HepG2 (cell line): Measurements from ENCODE around the gene PRKG1. TPM values are rescaled to one million over a fixed set of nuclear protein-coding genes. Genes with fewer than 3 reads are reported as not detected.

Experiments used
- ATAC-seq: fragments of 200-7000 bp; cut with Tn5 transposase; 3 replicates; pipeline ENCODE4 v1.9.1; 2020; ENCODE audit warnings: mild to moderate bottlenecking, moderate library complexity
- BruUV-seq: library from RNA; stranded (reverse); fragments of 400-500 nt; replicated peaks from 2 replicates; lab custom pipeline; 2021; lab: Mats Ljungman, UMichigan
- CTCF ChIA-PET: fragments of 300-600 bp; formaldehyde crosslinking; extraction: SDS; loops from one replicate; lab custom pipeline; 2021; ENCODE audit warnings: low total read pairs, inconsistent platforms, low intra/inter-chr PET ratio; lab: Yijun Ruan, JAX
- POLR2A ChIA-PET: fragments of 350-600 bp; sonication (Branson Sonifier 250); formaldehyde crosslinking; loops from one replicate; lab custom pipeline; 2020; ENCODE audit warnings: antibody characterized with exemption, inconsistent platforms; lab: Yijun Ruan, JAX
- DNase-seq: peaks from one replicate; pipeline ENCODE4 v3.0.0-alpha.2; 2015; ENCODE audit warnings: low spot score
- FAIRE-seq: peaks from 3 replicates; lab custom pipeline; 2011; peaks lifted over from hg19 to GRCh38; lab: Jason Lieb, UNC
- H2AFZ ChIP-seq: one replicate; pipeline ENCODE4 v1.6.1; 2011; ENCODE audit warnings: low read length, inconsistent platforms
- H3K27ac ChIP-seq: fragments of 300-600 bp; 3 replicates; pipeline ENCODE4 v1.8.0; 2011; ENCODE audit warnings: mixed run types, mild to moderate bottlenecking, mixed read lengths, low read length, inconsistent platforms; ENCODE audit not compliant: insufficient read depth; ENCODE audit errors: extremely low read length
- H3K27me3 ChIP-seq, 2 experiments: fragments of 200-600 bp in 1 of 2; 2 replicates in 1 of 2; 3 replicates in 1 of 2; pipeline versions ENCODE4 v1.6.0 to v1.8.0; 2011; ENCODE audit warnings: low read length in 2 of 2, mild to moderate bottlenecking in 2 of 2, moderate library complexity in 2 of 2, inconsistent platforms in 1 of 2; ENCODE audit not compliant: insufficient read depth in 2 of 2, control insufficient read depth in 1 of 2
- H3K36me3 ChIP-seq, 2 experiments: fragments of 200-600 bp in 1 of 2; replicated peaks in 1 of 2; 2 replicates in 1 of 2; 3 replicates in 1 of 2; pipeline versions ENCODE4 v1.5.1 to v1.8.0; 2011; ENCODE audit warnings: low read length in 2 of 2, inconsistent platforms in 1 of 2; ENCODE audit not compliant: insufficient read depth in 2 of 2, control insufficient read depth in 1 of 2
- H3K4me1 ChIP-seq: 2 replicates; pipeline ENCODE4 v1.5.1; 2012; ENCODE audit warnings: low read length, inconsistent platforms; ENCODE audit not compliant: insufficient read depth
- H3K4me2 ChIP-seq: 2 replicates; pipeline ENCODE4 v1.6.0; 2011; ENCODE audit warnings: low read depth, low read length, inconsistent platforms
- H3K4me3 ChIP-seq, 3 experiments: fragments of 200-600 bp in 1 of 3; sonication (generic), shearing (Covaris generic) in 1 of 3; replicated peaks in 1 of 3; 2 replicates each; pipeline ENCODE4 v1.5.1; 2011 to 2016; ENCODE audit warnings: low read length in 3 of 3, inconsistent platforms in 2 of 3, low read depth in 2 of 3, mild to moderate bottlenecking in 2 of 3, control low read depth in 1 of 3, mixed read lengths in 1 of 3; ENCODE audit not compliant: insufficient read depth in 1 of 3
- H3K79me2 ChIP-seq: one replicate; pipeline ENCODE4 v1.6.1; 2011; ENCODE audit warnings: low read length, inconsistent platforms; ENCODE audit not compliant: insufficient read depth
- H3K9ac ChIP-seq: 2 replicates; pipeline ENCODE4 v1.6.0; 2011; ENCODE audit warnings: mild to moderate bottlenecking, low read depth, low read length, inconsistent platforms; ENCODE audit not compliant: insufficient read depth
- H3K9me3 ChIP-seq: 2 replicates; pipeline ENCODE4 v1.5.1; 2012; ENCODE audit warnings: mild to moderate bottlenecking, low read length
- H4K20me1 ChIP-seq: 2 replicates; pipeline ENCODE4 v1.6.0; 2011; ENCODE audit warnings: inconsistent platforms, mild to moderate bottlenecking, low read length, moderate library complexity; ENCODE audit not compliant: insufficient read depth
- BRCA1 ChIP-seq: sonication (generic); formaldehyde crosslinking; IDR thresholded peaks from 2 replicates; pipeline ENCODE4 v1.4.0; 2020; ENCODE audit warnings: missing genetic modification reagents
- CBFB ChIP-seq: sonication (generic); formaldehyde crosslinking; IDR thresholded peaks from 2 replicates; pipeline ENCODE4 v1.4.0; 2020; ENCODE audit warnings: missing genetic modification reagents
- MZF1 ChIP-seq: sonication (generic); formaldehyde crosslinking; IDR thresholded peaks from 2 replicates; pipeline ENCODE4 v1.8.1; 2023; ENCODE audit warnings: mild to moderate bottlenecking, missing genetic modification reagents, borderline replicate concordance
- POLR2AphosphoS2 ChIP-seq: IDR thresholded peaks from 2 replicates; pipeline ENCODE4 v1.6.1; 2011; ENCODE audit warnings: low read depth, low read length, improper control_type of control experiment
- RARA ChIP-seq: IDR thresholded peaks from 2 replicates; pipeline ENCODE4 v1.6.1; 2016; ENCODE audit warnings: missing genetic modification reagents, missing compliant biosample characterization
- RFXANK ChIP-seq: IDR thresholded peaks from 2 replicates; pipeline ENCODE4 v1.6.1; 2016
- RXRA ChIP-seq: sonication (generic); formaldehyde crosslinking; IDR thresholded peaks from 2 replicates; pipeline ENCODE4 v1.5.1; 2020; ENCODE audit warnings: missing genetic modification reagents
- U2AF1 ChIP-seq: fragments of 200-400 bp; formaldehyde crosslinking; optimal IDR thresholded peaks from 2 replicates; pipeline ENCODE3; 2017; ENCODE audit warnings: mild to moderate bottlenecking, low read depth, low read length
- ZNF430 ChIP-seq: sonication (generic); formaldehyde crosslinking; IDR thresholded peaks from 2 replicates; pipeline ENCODE4 v1.9.0; 2021; ENCODE audit warnings: mild to moderate bottlenecking, missing genetic modification reagents
- ZNF431 ChIP-seq: sonication (generic); formaldehyde crosslinking; IDR thresholded peaks from 2 replicates; pipeline ENCODE4 v1.9.0; 2022; ENCODE audit warnings: missing genetic modification reagents, low read depth, mild to moderate bottlenecking, borderline replicate concordance
- ZNF468 ChIP-seq: sonication (generic); formaldehyde crosslinking; IDR thresholded peaks from 2 replicates; pipeline ENCODE4 v1.8.0; 2022; ENCODE audit warnings: mild to moderate bottlenecking, moderate library complexity, missing genetic modification reagents
- ZNF549 ChIP-seq: sonication (generic); formaldehyde crosslinking; IDR thresholded peaks from 2 replicates; pipeline ENCODE4 v1.5.0; 2020; ENCODE audit warnings: missing genetic modification reagents
- WGBS: methylation state at CpG from one replicate; pipeline ENCODE4 v1.1.6; 2017; ENCODE audit warnings: low lambda C conversion rate; 5-methylcytosine and 5-hydroxymethylcytosine counted together
- in situ Hi-C: cut with HindIII; loops from 2 replicates; pipeline ENCODE4 v1.10.0; 2017; ENCODE audit warnings: low pct_unique_long_range_greater_than_20kb; ENCODE audit not compliant: extremely low pct_ligation_motif_present
- intact Hi-C: fragments of 100-400 bp; cut with micrococcal nuclease; formaldehyde crosslinking; loops from one replicate; pipeline ENCODE4 v1.10.0; 2022; ENCODE audit not compliant: unreplicated experiment
- polyA plus RNA-seq, 8 experiments: library from polyadenylated mRNA; depleted of rRNA in 3 of 8; stranded (reverse) in 7 of 8; unstranded in 1 of 8; fragments of >200 nt; fragmentation: Illumina TruSeq in 4 of 8; extraction: Trizol in 4 of 8; gene quantifications; 2 replicates each; pipeline versions ENCODE4 v1.2.1 to v1.2.3, GENCODE V29; 2011 to 2016; ENCODE audit warnings: low read depth in 4 of 8, missing spikeins in 1 of 8, mixed read lengths in 1 of 8; ENCODE audit not compliant: insufficient read depth in 1 of 8
- total RNA-seq, 5 experiments: library from RNA; depleted of rRNA; stranded (reverse); fragments of >200 nt; fragmentation: Illumina TruSeq; extraction: Trizol; gene quantifications; 2 replicates each; pipeline ENCODE4 v1.2.3, GENCODE V29; 2016; ENCODE audit warnings: low read depth in 1 of 5
- TF ChIP-seq, protein P1 (sequence below): sonication (generic); formaldehyde crosslinking; IDR thresholded peaks from 2 replicates; pipeline ENCODE4 v1.9.0; 2021; ENCODE audit warnings: missing genetic modification reagents, borderline replicate concordance

Gene PRKG1
- total and polyA plus RNA-seq, 2 of the 13 experiments (the other 11 are each of a cell fraction or from before 2014, with no cell fraction given) = 0.01 TPM; not detected in 1

DNA sequence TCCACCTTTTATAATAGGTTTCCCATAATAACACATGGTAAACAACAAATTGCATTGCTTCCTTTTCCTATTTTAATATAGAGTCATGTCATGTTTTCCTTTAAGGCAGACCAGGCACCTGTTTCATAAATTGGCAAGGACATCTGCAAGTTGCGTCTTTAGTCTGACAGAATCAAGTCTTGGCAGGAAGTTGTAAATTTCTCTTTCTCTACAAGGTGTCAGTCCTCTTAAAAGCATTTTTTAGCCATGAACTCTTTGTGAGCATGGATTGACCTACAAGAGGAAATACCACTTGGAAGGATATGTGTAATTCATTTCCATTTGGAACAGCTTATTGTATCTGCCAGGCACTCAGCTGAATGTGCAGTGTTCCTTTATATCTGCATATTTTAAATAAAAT, 176.8 kb downstream of the PRKG1 start:
- intact Hi-C loops = no loop called here
- Histone ChIP-seq H4K20me1 (no peaks in the 10 kb centered on the region), H3K27ac (no peak overlapping the region), H3K9ac (no peak overlapping the region), H3K79me2 (no peaks in the 10 kb centered on the region), H2AFZ (no peak overlapping the region), H3K4me3 (no peak overlapping the region), H3K4me1 (no peaks in the 10 kb centered on the region), H3K27me3 (no peaks in the 10 kb centered on the region), H3K4me2 (no peak overlapping the region), H3K36me3 (no peaks in the 10 kb centered on the region), H3K9me3 (no peaks in the 10 kb centered on the region)
- no peak for DNase-seq
- 23% methylated on average over 1 of the region's 1 CpG for WGBS
- in situ Hi-C loops = no loop called here
- TF ChIP-seq RXRA (CRISPR knock-in tag) (no peak), CBFB (CRISPR knock-in tag) (no peak), RARA (CRISPR knock-in tag) (no peak), U2AF1 (no peak), ZNF468 (CRISPR knock-in tag) (no peak), ZNF430 (CRISPR knock-in tag) (no peak), RFXANK (CRISPR knock-in tag) (no peak), BRCA1 (CRISPR knock-in tag) (no peak), POLR2AphosphoS2 (no peak), ZNF431 (no peak), ZNF549 (CRISPR knock-in tag) (no peak), MZF1 (CRISPR knock-in tag) (no peak)
- TF ChIP-seq, protein P1, sequence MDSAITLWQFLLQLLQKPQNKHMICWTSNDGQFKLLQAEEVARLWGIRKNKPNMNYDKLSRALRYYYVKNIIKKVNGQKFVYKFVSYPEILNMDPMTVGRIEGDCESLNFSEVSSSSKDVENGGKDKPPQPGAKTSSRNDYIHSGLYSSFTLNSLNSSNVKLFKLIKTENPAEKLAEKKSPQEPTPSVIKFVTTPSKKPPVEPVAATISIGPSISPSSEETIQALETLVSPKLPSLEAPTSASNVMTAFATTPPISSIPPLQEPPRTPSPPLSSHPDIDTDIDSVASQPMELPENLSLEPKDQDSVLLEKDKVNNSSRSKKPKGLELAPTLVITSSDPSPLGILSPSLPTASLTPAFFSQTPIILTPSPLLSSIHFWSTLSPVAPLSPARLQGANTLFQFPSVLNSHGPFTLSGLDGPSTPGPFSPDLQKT (CRISPR knock-in tag) = no peak
- ChIA-PET POLR2A (no interaction called here), CTCF (no interaction called here)
- FAIRE-seq = no peak
- BruUV-seq = no TSS peak
- no peak for ATAC-seq
